GM21360 (cell line): ENCODE measurements around the gene OR2A12.
"Not testable (repeated sequence)": the region's sequence is repeated elsewhere in the genome, so short reads cannot be mapped to it uniquely, and the experiment has no call there.

Experiments
- ATAC-seq: cut with Tn5 transposase; IDR thresholded peaks from one replicate; pipeline ENCODE4 v1.9.1; 2021; ENCODE audit warnings: mild to moderate bottlenecking, moderate library complexity; ENCODE audit not compliant: unreplicated experiment

The OR2A12 gene, protein sequence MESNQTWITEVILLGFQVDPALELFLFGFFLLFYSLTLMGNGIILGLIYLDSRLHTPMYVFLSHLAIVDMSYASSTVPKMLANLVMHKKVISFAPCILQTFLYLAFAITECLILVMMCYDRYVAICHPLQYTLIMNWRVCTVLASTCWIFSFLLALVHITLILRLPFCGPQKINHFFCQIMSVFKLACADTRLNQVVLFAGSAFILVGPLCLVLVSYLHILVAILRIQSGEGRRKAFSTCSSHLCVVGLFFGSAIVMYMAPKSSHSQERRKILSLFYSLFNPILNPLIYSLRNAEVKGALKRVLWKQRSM

DNA sequence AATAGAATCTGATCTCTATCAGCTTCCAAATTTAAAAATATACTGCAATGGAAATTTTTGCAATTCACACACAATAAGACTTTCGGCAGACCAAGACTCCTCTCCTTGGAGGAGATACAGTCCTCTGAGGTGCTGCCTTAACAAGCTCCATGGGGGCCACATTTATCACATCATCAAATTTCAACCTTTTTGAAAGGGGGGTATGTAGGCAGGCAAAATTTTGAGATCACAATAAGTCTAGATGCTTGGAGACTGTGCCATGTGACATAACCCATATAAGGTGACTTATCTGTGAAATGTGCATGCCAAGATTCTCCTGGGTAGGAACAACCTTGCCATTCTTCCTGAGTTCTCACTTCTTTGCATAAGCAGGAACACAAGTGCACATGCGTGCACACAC lies at the start of gene OR2A12:
OR2A12 (plus strand) TSS at position 301 of the 400 bp plus-strand sequence. CDS start 8,830 bp downstream, outside the sequence.
- ATAC-seq = no peak

DNA sequence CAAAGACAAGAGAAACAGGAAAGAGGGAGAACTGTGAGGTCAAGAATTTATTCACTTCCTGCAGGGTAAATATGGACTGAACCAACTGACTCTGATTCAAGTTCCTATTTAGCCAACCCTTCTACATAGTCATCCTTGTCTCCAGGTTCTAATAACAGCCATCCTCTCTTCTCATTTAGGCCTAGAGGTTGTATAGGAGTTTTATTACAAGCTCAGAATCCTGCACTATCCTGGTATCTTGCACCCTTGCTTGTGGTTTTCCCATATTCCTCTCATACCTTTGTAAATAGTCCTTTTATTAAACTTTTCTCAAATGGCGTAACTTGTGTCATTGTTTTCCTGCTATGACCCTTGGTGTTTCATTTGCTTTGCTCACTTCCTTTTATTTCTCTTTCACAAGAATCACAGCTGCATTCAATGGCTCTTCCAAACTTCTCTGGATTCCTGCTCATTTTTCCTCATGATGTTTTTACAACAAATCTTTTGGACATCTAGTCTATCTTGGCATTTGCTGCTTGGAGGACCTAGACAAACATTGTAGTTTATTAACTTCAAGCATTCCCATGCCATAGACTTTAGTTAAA lies 49.7 kb upstream of the OR2A12 start:
- ATAC-seq = no peak

- ATAC-seq = no peak
These were observed 48.6 kb upstream of the OR2A12 start for GRCh38 chr7:144037414-144038035.

DNA sequence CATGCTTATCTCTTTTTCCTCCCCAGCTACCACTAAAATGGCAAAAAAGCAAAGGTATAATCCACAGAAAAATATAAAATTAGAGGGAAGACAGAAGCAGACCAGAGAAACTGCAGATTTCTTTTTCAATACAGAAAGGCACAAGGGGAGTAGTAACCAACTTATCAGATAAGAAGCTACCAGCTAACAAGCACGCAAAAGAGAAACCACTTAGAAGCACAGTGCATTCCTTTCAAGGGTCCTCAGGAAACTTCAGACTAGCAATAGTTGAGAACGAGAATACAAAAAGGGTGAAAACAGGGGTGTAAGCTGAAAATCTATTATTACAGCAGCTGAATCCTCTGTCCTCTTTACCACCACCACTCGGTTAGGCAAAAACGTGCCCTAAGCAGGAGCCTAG lies 47.2 kb upstream of the OR2A12 start:
- no peak for ATAC-seq

DNA sequence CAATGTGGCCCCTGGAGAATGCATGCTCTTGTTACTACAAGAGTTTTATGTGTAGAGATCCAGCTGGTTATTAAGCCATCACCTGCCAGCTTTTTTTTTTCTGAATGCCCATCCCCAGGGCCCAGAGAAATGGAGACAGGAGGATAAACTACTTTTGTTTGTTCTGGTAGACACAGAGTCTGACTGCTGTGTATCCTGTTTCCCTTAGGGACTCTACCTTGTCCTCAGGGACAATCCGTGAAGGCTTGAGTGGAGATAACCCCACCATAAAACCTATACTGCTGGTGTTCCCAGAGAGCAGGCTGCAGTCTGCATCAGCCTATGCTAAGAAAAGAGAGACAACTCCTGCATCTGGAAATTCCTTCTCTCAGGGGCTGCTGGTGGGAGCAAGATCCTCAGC lies 37.4 kb upstream of the OR2A12 start, which contains the start of gene OR2A5:
OR2A5 (plus strand) TSS at position 301 of the 400 bp plus-strand sequence. CDS start 1,454 bp downstream, outside the sequence.
- ATAC-seq = no peak

- ATAC-seq = no peak
These were observed 36.6 kb upstream of the OR2A12 start for GRCh38 chr7:144049491-144049890.

GRCh38 chr7:144050093-144050492 lies 36.0 kb upstream of the OR2A12 start:
- no peak for ATAC-seq

DNA sequence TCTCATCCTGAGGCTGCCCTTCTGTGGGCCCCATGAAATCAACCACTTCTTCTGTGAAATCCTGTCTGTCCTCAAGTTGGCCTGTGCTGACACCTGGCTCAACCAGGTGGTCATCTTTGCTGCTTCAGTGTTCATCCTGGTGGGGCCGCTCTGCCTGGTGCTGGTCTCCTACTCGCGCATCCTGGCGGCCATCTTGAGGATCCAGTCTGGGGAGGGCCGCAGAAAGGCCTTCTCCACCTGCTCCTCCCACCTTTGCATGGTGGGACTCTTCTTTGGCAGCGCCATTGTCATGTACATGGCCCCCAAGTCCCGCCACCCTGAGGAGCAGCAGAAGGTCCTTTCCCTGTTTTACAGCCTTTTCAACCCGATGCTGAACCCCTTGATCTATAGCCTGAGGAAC lies 35.2 kb upstream of the OR2A12 start:
- not testable (repeated sequence) for ATAC-seq

DNA sequence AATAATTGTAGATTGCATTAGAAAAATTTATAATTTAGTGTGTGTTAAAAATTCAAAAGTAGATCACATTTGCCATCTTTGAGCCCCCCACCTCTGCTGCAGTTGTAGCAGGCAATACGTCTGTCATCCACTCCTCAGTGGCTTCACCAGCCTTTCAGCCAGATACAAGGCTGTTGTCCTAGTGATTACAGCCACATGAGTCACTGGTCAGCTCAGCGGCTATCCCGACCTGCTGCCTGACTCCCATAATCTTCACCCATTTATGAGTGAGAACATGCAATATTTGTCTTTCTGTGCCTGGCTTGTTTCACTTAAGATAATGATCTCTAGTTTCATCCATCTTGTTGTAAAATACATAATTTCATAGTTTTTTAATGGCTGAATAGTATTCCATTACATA lies 28.1 kb upstream of the OR2A12 start:
- no peak for ATAC-seq

DNA sequence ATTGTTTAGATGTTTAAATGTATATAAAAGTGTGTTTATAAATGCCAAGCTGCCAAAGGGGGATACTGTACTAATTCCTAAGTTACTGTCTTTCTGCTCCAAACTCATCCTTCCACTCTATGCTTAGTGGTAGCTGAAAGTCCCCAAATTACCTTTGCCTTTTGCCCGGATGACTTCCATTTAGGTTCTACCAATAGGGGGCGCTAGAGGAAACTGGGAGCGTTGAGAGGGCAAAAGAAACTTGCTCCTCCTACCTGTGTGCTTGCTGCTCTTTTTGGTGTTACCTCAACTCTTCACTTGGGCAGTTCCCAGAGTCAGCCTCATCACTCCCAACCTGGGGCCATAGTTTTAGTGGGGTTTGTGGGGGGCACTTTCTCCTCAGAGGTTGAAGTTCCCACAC lies 22.4 kb upstream of the OR2A12 start:
- ATAC-seq = no peak

GRCh38 chr7:144069511-144069910 lies 16.6 kb upstream of the OR2A12 start, which contains the start of gene OR2A25:
TSS of gene OR2A25 (plus strand) at chr7:144069811. CDS start at chr7:144074220, 4,409 bp downstream.
- no peak for ATAC-seq

DNA sequence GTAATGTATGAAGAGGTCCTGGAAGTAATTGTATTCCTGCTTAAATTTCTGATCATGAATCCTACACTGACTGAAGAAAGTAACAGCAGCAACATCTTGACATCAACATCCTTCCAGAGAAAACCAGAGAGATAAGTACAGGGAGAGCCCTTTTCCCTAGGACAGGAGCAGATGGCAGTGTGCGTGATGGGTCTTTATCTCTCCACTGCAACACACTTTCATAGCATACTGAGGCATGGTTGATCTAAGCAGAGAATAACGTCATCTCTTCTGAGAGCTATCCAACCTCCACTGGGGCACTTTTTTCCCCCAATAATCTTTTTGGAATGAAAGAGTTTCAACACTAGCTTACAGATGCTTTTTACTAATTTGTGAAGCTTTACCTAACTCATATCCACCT lies 16.1 kb upstream of the OR2A12 start:
- no peak for ATAC-seq

DNA sequence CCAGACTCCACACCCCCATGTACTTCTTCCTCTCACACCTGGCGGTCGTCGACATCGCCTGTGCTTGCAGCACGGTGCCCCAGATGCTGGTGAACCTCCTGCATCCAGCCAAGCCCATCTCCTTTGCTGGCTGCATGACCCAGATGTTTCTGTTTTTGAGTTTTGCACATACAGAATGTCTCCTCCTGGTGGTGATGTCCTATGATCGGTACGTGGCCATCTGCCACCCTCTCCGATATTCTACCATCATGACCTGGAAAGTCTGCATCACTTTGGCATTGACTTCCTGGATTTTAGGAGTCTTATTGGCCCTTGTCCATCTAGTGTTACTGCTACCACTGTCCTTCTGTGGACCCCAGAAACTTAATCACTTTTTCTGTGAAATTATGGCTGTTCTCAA lies 11.7 kb upstream of the OR2A12 start:
- ATAC-seq = no peak

GRCh38 chr7:144086730-144087129 lies 652 bp downstream of the OR2A12 start:
- no peak for ATAC-seq

GRCh38 chr7:144087230-144087629 lies 1.2 kb downstream of the OR2A12 start:
- no peak for ATAC-seq

DNA sequence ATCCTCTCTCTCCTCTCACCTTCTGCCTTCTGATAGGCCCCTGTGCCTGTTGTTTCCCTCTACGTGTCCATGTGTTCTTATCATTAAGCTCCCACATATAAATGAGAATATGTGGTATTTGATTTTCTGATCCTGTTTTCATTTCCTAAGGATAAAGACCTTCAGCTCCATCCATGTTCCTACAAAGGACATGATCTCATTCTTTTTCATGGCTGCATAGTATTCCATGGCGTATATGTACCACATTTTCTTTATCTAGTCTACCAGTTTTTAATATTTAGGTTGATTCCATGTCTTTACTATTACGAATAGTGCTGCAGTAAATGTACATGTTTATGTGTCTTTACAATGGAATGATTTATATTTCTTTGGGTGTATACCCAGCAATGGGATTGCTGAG lies 4.6 kb downstream of the OR2A12 start:
- no peak for ATAC-seq

DNA sequence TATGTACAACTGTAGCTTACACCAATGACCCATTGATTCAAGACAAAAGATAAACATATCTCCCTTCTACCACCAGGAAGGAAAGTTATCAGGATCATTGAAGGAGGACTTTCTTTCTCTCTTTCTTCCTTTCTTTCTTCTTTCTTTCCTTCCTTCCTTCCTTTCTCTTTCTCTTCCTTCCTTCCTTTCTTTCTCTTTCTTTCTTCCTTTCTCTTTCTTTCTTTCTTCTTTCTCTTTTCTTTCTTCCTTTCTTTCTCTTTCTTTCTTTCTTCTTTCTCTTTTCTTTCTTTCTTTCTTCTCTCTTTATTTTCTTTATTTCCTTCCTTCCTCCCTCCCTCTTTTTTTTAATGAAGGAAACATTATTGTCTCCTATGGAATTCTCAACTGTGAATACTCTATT lies 12.7 kb downstream of the OR2A12 start:
- no peak for ATAC-seq

- no peak for ATAC-seq
These were observed 14.5 kb downstream of the OR2A12 start for GRCh38 chr7:144100607-144101006.

DNA sequence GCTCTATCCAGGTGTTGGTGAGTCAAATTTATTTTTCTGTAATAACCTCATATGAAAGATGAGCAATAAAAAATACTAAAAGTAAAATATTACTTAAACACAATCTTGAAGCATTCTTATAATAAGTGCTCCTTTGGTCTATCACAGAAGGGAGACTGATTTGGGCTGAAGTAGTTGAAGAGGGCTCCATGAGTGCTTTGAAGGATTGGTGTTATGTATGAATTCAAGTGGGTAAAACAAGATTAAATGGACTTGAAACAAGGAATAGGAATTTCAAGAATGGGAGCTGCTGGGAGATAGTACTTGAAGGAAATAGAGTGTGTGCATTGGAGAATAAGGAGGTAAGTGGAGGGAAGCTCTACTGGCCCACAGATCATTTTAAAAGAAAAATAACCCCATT lies 16.0 kb downstream of the OR2A12 start:
- no peak for ATAC-seq

- no peak for ATAC-seq
These were observed 19.1 kb downstream of the OR2A12 start for GRCh38 chr7:144105211-144105610.

DNA sequence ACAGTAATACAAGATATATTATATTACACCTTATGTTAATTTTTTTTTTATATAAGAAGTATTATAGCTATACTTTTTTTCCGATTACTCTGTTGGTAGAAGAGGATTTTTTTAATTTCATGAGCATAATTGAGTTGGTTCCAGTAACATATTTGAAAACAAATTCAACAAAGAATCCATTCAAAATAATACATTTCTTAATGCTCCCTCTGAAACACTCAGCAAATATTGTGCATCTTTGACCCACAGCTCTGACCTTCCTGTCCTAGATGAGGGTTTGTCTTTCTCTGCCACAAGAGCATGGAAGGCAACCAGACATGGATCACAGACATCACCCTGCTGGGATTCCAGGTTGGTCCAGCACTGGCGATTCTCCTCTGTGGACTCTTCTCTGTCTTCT lies 23.2 kb downstream of the OR2A12 start, which contains the start of gene OR2A2:
OR2A2 (plus strand) TSS at position 301 of the 400 bp plus-strand sequence; CDS start at position 301, 0 bp downstream.
- ATAC-seq = no peak

- no peak for ATAC-seq
These were observed 24.2 kb downstream of the OR2A12 start for GRCh38 chr7:144110272-144110671.
